IPS DF 6.9 (cell line): ENCODE results near the gene SOWAHC.
A peak's percentile ranks its signal among the peaks of the same experiment; 100 is the strongest.

Source experiments
- DNase-seq: peaks from one replicate; pipeline ENCODE4 v3.0.0-alpha.2; 2013; ENCODE audit warnings: low read depth, low spot score
- H3K27ac ChIP-seq: one replicate; pipeline ENCODE4 v1.5.1; 2013; ENCODE audit warnings: low read length, control low read depth
- H3K27me3 ChIP-seq: 2 replicates; pipeline ENCODE4 v1.6.1; 2013; ENCODE audit warnings: mild to moderate bottlenecking, low read length; ENCODE audit not compliant: control insufficient read depth, insufficient read depth
- H3K36me3 ChIP-seq: 2 replicates; pipeline ENCODE4 v1.6.1; 2013; ENCODE audit warnings: low read length; ENCODE audit not compliant: control insufficient read depth, insufficient read depth
- H3K4me1 ChIP-seq: 2 replicates; pipeline ENCODE4 v1.6.1; 2013; ENCODE audit warnings: low read length; ENCODE audit not compliant: control insufficient read depth, insufficient read depth
- H3K4me3 ChIP-seq: 2 replicates; pipeline ENCODE4 v1.5.1; 2013; ENCODE audit warnings: mild to moderate bottlenecking, low read length
- H3K9me3 ChIP-seq: 2 replicates; pipeline ENCODE4 v1.6.1; 2013; ENCODE audit warnings: low read length, inconsistent platforms; ENCODE audit not compliant: control insufficient read depth, insufficient read depth
- WGBS: extraction: QIAGEN DNeasy Blood & Tissue Kit; methylation state at CpG from one replicate; pipeline ENCODE4 v1.1.7; 2013; ENCODE audit warnings: mixed read lengths, missing lambda C conversion rate; ENCODE audit not compliant: insufficient read length, insufficient coverage; 5-methylcytosine and 5-hydroxymethylcytosine counted together

The SOWAHC gene

GRCh38 chr2:109597283-109597682 lies 16.9 kb upstream of the SOWAHC start:
- Histone ChIP-seq H3K4me1 (peaks cover 3% of the 10 kb centered on the region), H3K27ac (no peak overlapping the region), H3K9me3 (no peaks in the 10 kb centered on the region), H3K36me3 (no peaks in the 10 kb centered on the region), H3K27me3 (no peaks in the 10 kb centered on the region), H3K4me3 (no peak overlapping the region)
- no peak for DNase-seq
- no CpG with 5 or more reads among the region's 3 CpGs for WGBS

- no peak overlapping the region for H3K27ac ChIP-seq
- H3K9me3 ChIP-seq = no peaks in the 10 kb centered on the region
- no CpG with 5 or more reads among the region's 6 CpGs for WGBS
- no peaks in the 10 kb centered on the region for H3K27me3 ChIP-seq
- no peak for DNase-seq
- no peaks in the 10 kb centered on the region for H3K36me3 ChIP-seq
- no peak overlapping the region for H3K4me3 ChIP-seq
- peaks cover 6% of the 10 kb centered on the region for H3K4me1 ChIP-seq
Measured at GRCh38 chr2:109601783-109602182, 12.4 kb upstream of the SOWAHC start.

GRCh38 chr2:109602617-109603188 lies 11.5 kb upstream of the SOWAHC start:
- Histone ChIP-seq H3K36me3 (no peaks in the 10 kb centered on the region), H3K27ac (no peak overlapping the region), H3K27me3 (no peaks in the 10 kb centered on the region), H3K4me3 (no peak overlapping the region), H3K4me1 (peaks cover 6% of the 10 kb centered on the region), H3K9me3 (no peaks in the 10 kb centered on the region)
- WGBS = no CpG with 5 or more reads among the region's 3 CpGs
- no peak for DNase-seq

GRCh38 chr2:109604597-109604996 lies 9.6 kb upstream of the SOWAHC start:
- Histone ChIP-seq H3K4me3 (no peak overlapping the region), H3K9me3 (no peaks in the 10 kb centered on the region), H3K4me1 (peaks cover 6% of the 10 kb centered on the region), H3K27me3 (no peaks in the 10 kb centered on the region), H3K27ac (no peak overlapping the region), H3K36me3 (no peaks in the 10 kb centered on the region)
- no peak for DNase-seq
- no CpG with 5 or more reads among the region's 5 CpGs for WGBS

- Histone ChIP-seq H3K4me3 (no peak overlapping the region), H3K4me1 (peaks cover 4% of the 10 kb centered on the region), H3K9me3 (no peaks in the 10 kb centered on the region), H3K36me3 (no peaks in the 10 kb centered on the region; the same call in 1 of the 2 replicates), H3K27ac (no peak overlapping the region), H3K27me3 (no peaks in the 10 kb centered on the region)
- no CpG with 5 or more reads among the region's 2 CpGs for WGBS
- no peak for DNase-seq
Measured at GRCh38 chr2:109607766-109608165, 6.4 kb upstream of the SOWAHC start.

- H3K9me3 ChIP-seq = no peaks in the 10 kb centered on the region
- H3K27me3 ChIP-seq = no peaks in the 10 kb centered on the region
- H3K36me3 ChIP-seq = no peaks in the 10 kb centered on the region; the same call in 1 of the 2 replicates
- no peak overlapping the region for H3K4me3 ChIP-seq
- WGBS = no CpG with 5 or more reads among the region's 8 CpGs
- DNase-seq = no peak
- no peak overlapping the region for H3K27ac ChIP-seq
- H3K4me1 ChIP-seq = peaks cover 4% of the 10 kb centered on the region
Measured at GRCh38 chr2:109609352-109610024, 4.7 kb upstream of the SOWAHC start.

- H3K4me3 ChIP-seq = no peak overlapping the region
- H3K4me1 ChIP-seq = peaks cover 3% of the 10 kb centered on the region; the same call in 1 of the 2 replicates
- no peak for DNase-seq
- no peaks in the 10 kb centered on the region; the same call in 1 of the 2 replicates for H3K36me3 ChIP-seq
- H3K27me3 ChIP-seq = no peaks in the 10 kb centered on the region
- no peaks in the 10 kb centered on the region for H3K9me3 ChIP-seq
- no peak overlapping the region for H3K27ac ChIP-seq
- WGBS = no CpG with 5 or more reads among the region's 5 CpGs
Measured at GRCh38 chr2:109611467-109612095, 2.6 kb upstream of the SOWAHC start.

- DNase-seq = no peak
- no peaks in the 10 kb centered on the region; the same call in 1 of the 2 replicates for H3K36me3 ChIP-seq
- WGBS = no CpG with 5 or more reads among the region's 82 CpGs
- 0 out of 2 replicates have a peak, but pooled peaks cover 1% of the 10 kb centered on the region for H3K4me1 ChIP-seq
- no peaks in the 10 kb centered on the region for H3K27me3 ChIP-seq
- H3K4me3 ChIP-seq = peak overlapping the region; percentile 78
- no peak overlapping the region for H3K27ac ChIP-seq
- no peaks in the 10 kb centered on the region for H3K9me3 ChIP-seq
Measured at GRCh38 chr2:109613081-109613921, 863 bp upstream of the SOWAHC start.

GRCh38 chr2:109614715-109615636 lies 812 bp downstream of the SOWAHC start:
- Histone ChIP-seq H3K36me3 (no peaks in the 10 kb centered on the region), H3K27ac (no peak overlapping the region), H3K4me3 (peak overlapping the region; percentile 78; the same call in 1 of the 2 replicates), H3K9me3 (no peaks in the 10 kb centered on the region), H3K27me3 (no peaks in the 10 kb centered on the region), H3K4me1 (0 out of 2 replicates have a peak, but pooled peaks cover 1% of the 10 kb centered on the region)
- DNase-seq = no peak
- WGBS = no CpG with 5 or more reads among the region's 90 CpGs
